IgD-negative memory B cell (primary cell): ENCODE measurements around the gene LHCGR. TPM values are rescaled to one million over a fixed set of nuclear protein-coding genes. Genes with fewer than 3 reads are reported as not detected.
"Not testable (repeated sequence)": the region's sequence is repeated elsewhere in the genome, so short reads cannot be mapped to it uniquely, and the experiment has no call there.

Experiments used
- H3K27ac Mint-ChIP-seq, 3 donors: one replicate each; pipeline ENCODE4 v1.8.0; 2020 to 2022; ENCODE audit warnings: mild to moderate bottlenecking in 3 of 3, mixed read lengths in 3 of 3, moderate library complexity in 1 of 3
- H3K27me3 Mint-ChIP-seq: one replicate; pipeline ENCODE4 v1.8.0; 2021; ENCODE audit warnings: mixed read lengths
- H3K36me3 Mint-ChIP-seq: one replicate; pipeline ENCODE4 v1.8.0; 2020; ENCODE audit warnings: mild to moderate bottlenecking, mixed read lengths
- H3K4me1 Mint-ChIP-seq, 3 donors: one replicate each; pipeline ENCODE4 v1.8.0; 2020 to 2022; ENCODE audit warnings: mixed read lengths in 3 of 3, mild to moderate bottlenecking in 1 of 3
- H3K4me3 Mint-ChIP-seq, 4 donors: one replicate each; pipeline ENCODE4 v1.8.0; 2020 to 2022; ENCODE audit warnings: mild to moderate bottlenecking in 4 of 4, mixed read lengths in 4 of 4, moderate library complexity in 3 of 4
- H3K9me3 Mint-ChIP-seq, 3 donors: one replicate each; pipeline ENCODE4 v1.8.0; 2020 to 2021; ENCODE audit warnings: mixed read lengths in 3 of 3, mild to moderate bottlenecking in 1 of 3
- polyA plus RNA-seq: library from polyadenylated mRNA; unstranded; fragments of 300-500 nt; fragmentation: Illumina TruSeq; gene quantifications from one replicate; pipeline ENCODE4 v1.2.3, GENCODE V29; 2021

Gene LHCGR
- polyA plus RNA-seq, 1 donor from 2014 or later = not detected

DNA sequence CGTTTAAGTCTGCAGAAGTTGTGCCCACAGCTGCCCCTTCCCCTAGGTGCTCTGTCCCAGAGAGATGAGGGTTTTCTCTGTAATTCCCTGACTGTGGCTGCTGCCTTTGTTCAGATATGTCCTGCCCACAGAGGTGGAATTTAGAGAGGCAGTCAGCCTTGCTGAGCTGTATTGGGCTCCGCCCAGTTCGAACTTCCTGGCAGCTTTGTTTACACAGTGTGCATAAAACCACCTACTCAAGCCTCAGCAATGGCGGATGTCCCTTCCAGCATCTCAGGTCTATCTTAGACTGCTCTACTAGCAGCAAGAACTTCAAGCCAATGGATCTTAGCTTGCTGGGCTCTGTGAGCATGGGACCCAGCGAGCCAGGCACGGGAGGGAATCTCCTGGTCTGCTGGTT lies 48.1 kb downstream of the LHCGR start:
- Mint-ChIP-seq H3K36me3 (no peaks in the 10 kb centered on the region), H3K27ac (no peak overlapping the region), H3K4me1 (no peaks in the 10 kb centered on the region), H3K4me3 (no peak overlapping the region), H3K9me3 (no peaks in the 10 kb centered on the region), H3K27me3 (no peaks in the 10 kb centered on the region)

DNA sequence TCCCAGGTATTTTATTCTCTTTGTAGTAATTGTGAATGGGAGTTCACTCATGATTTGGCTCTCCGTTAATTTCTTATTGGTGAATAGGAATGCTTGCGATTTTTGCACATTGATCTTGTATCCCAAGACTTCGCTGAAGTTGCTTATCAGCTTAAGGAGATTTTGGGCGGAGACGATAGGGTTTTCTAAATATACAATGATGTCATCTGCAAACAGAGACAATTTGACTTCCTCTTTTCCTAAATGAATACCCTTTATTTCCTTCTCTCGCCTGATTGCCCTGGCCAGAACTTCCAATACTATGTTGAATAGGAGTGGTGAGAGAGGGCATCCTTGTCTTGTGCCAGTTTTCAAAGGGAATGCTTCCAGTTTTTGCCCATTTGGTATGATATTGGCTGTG lies 51.9 kb downstream of the LHCGR start:
- not testable (repeated sequence) for H3K9me3 Mint-ChIP-seq, H3K27me3 Mint-ChIP-seq, H3K36me3 Mint-ChIP-seq, H3K4me1 Mint-ChIP-seq, H3K4me3 Mint-ChIP-seq, H3K27ac Mint-ChIP-seq

DNA sequence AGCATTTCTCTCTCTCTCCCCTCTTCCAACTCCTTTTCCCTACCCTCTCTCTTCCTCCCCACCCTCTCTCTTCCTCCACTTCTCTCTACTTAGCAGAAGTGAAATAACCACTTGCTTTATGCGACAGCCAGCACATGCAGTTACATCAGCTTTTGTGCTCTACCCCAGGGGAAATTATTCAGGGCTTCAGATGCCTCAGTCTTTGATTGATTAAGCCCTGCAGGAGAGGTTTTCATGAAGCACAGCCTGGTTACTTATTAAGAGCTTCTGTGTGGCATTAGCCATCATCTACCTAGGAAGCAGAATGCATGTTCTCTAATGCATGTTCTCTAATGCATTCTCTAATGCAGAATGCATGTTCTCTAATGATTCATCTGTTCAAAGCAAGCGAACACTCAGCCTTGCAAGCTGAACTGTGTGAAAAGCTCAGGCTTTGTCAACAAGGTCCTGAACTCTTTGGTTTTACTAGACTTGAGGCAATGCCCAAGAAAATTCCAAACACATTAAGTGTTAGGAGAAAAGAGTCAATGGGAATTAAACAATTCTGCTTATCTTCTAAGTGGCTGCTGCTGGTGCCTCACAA lies 56.1 kb downstream of the LHCGR start:
- peaks cover 1% of the 10 kb centered on the region for H3K36me3 Mint-ChIP-seq
- peaks cover 0 to 2% (median 0%) of the 10 kb centered on the region in 3 donors for H3K9me3 Mint-ChIP-seq
- H3K27me3 Mint-ChIP-seq = no peaks in the 10 kb centered on the region
- H3K4me3 Mint-ChIP-seq = no peak overlapping the region
- no peaks in the 10 kb centered on the region for H3K4me1 Mint-ChIP-seq
- no peak overlapping the region for H3K27ac Mint-ChIP-seq

DNA sequence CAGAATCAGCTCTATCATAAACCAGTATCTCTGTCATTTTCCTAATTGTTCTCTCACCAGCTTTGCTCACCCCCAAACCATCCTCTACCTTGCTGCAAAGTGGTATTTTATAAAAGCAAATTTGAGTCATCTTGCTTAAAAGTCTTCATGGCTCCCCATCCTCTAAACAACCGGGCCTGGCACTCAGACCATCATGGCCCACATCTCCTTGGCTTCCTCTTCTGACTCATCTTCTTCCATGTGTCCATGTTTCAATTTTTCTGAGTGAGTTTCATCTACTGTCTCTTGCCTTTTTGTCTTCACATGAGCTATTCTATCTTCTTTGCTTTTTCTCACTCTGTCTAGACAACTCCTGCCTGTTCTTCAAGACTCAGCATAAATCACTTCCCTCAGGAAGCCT lies 58.6 kb downstream of the LHCGR start:
- Mint-ChIP-seq H3K4me3 (no peak overlapping the region), H3K27me3 (no peaks in the 10 kb centered on the region), H3K9me3 (peaks cover 0 to 2% (median 0%) of the 10 kb centered on the region in 3 donors), H3K27ac (no peak overlapping the region), H3K36me3 (peaks cover 1% of the 10 kb centered on the region), H3K4me1 (no peaks in the 10 kb centered on the region)

DNA sequence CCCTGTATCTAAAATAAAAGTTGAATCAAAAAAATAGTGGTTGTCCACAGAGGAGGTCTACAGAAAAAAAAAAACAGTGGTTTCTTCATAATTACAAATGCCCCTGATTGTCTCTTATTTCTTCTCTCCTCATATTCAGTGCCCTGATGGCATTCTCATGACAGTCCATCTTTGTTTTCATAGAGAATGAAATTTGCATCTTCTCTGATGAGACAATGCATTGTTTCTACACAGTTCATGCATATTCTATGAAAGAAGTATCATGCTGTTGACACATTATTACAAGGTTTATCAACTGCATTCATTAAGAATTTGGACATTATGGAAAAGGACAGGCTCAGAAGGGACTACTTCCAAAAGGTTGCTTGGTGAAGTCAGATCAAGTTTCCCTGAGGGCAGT lies 59.5 kb downstream of the LHCGR start:
- Mint-ChIP-seq H3K4me3 (no peak overlapping the region), H3K27ac (no peak overlapping the region), H3K36me3 (peaks cover 1% of the 10 kb centered on the region), H3K27me3 (no peaks in the 10 kb centered on the region), H3K9me3 (peaks cover 0 to 2% (median 0%) of the 10 kb centered on the region in 3 donors), H3K4me1 (no peaks in the 10 kb centered on the region)

DNA sequence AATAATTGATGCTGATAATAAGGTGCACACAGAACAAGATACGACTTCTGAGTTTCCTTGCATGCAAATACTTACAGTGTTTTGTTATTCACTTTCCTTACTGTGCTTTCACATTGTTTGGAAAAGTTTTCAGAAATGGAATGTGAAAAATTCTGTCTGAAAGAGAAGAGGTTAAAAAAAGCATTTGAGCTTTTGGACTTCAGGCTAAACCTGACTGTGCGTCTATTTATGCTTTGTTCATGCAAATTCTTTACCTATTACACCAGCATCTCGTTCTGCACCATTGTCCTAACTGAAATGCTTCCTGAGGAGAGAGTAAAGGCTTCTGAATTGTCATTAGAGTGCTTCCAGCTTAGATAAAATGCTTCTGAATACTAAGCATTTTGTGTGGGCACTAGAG lies 61.4 kb downstream of the LHCGR start:
- Mint-ChIP-seq H3K27me3 (peaks cover 2% of the 10 kb centered on the region), H3K36me3 (peaks cover 1% of the 10 kb centered on the region), H3K27ac (no peak overlapping the region)

DNA sequence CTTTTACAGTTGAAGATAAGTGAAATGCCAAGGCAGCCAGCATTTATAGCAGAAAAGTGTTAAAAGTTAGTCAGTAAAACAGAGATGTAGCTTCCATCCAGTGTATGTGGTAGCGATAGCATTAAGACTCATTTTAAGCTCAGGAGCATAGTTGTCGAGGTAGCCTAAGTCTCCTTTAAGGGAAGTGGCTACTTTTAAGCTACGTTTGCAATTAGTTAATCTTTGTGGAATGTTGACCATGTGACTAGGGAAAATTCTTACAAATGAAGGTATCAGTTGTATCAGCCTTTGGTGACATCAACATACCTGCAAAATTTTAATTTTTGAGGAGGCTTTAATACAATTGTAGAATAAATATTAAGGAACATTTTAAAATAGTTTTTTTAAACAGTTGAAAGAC lies 61.9 kb downstream of the LHCGR start:
- H3K27ac Mint-ChIP-seq = no peak overlapping the region
- H3K36me3 Mint-ChIP-seq = no peaks in the 10 kb centered on the region
- no peak overlapping the region for H3K4me3 Mint-ChIP-seq
- peaks cover 2% of the 10 kb centered on the region for H3K27me3 Mint-ChIP-seq
- H3K4me1 Mint-ChIP-seq = no peaks in the 10 kb centered on the region
- peaks cover 0 to 2% (median 0%) of the 10 kb centered on the region in 3 donors for H3K9me3 Mint-ChIP-seq

More for the DNA sequence above, 61.4 kb downstream of the LHCGR start:
- Mint-ChIP-seq H3K4me3 (no peak overlapping the region), H3K4me1 (no peaks in the 10 kb centered on the region), H3K9me3 (peaks cover 0 to 2% (median 0%) of the 10 kb centered on the region in 3 donors)

DNA sequence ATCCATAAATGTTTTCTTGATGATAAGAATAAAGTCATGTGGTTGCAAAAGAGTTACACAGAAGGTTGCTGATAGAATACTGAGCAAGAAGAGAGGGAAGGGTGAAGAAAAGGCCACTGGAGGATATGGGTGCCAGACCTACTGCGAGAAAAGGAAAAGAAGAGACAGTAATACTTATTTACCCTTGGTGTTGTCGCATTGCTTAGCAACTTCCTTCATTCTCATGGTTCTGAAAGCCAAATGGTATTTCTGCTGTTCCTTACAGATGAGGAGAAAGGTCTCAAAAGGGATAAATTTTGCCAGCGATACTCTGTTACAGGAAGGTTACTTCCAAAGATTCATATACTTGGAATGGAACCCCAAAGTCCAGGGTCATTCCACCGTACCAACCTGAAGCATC lies 62.5 kb downstream of the LHCGR start:
- peaks cover 4% of the 10 kb centered on the region for H3K27me3 Mint-ChIP-seq
- H3K27ac Mint-ChIP-seq = no peak overlapping the region
- no peaks in the 10 kb centered on the region for H3K4me1 Mint-ChIP-seq
- no peaks in the 10 kb centered on the region for H3K36me3 Mint-ChIP-seq
- no peak overlapping the region for H3K4me3 Mint-ChIP-seq
- H3K9me3 Mint-ChIP-seq = peaks cover 0 to 2% (median 0%) of the 10 kb centered on the region in 3 donors

DNA sequence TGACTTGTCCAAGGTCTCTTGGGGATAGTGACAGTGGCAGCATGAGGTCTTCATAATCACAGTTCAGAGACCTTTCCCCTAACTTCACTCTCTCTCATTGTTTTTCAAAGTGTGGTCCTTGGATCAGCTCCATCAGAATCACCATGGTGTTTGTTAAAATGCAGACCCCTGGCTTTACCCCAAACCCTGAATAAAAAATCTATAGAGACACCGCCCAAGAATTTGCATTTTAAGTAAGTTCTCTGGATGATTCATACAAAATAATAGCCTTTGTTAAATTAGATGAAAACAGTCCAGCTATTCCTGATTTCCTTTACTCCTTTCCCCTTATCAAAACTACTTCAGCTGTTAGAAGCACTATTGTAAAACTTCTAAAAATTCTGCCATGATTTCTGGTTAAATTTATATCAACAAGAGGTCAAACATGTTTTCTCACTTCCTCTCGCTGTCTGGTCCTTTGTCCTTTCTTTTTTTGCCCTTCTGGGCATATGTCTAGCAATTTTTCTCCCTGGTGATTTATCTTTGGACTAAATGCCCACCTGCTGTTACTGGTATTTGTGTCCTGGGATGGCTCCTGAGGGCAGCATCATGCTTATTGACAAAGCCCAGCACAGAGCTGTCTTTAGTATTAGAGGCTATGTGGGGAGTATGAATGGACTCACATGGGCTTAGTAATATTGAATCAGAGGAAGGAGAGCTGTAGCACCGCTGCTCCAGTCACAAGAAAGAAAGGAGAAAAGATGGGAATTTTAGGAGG lies 63.4 kb downstream of the LHCGR start:
- Mint-ChIP-seq H3K27me3 (peaks cover 4% of the 10 kb centered on the region), H3K9me3 (peaks cover 0 to 2% (median 0%) of the 10 kb centered on the region in 3 donors), H3K4me3 (no peak overlapping the region), H3K4me1 (no peaks in the 10 kb centered on the region), H3K27ac (peak overlapping the region in 1 of 3 donors; percentile 32), H3K36me3 (no peaks in the 10 kb centered on the region)

DNA sequence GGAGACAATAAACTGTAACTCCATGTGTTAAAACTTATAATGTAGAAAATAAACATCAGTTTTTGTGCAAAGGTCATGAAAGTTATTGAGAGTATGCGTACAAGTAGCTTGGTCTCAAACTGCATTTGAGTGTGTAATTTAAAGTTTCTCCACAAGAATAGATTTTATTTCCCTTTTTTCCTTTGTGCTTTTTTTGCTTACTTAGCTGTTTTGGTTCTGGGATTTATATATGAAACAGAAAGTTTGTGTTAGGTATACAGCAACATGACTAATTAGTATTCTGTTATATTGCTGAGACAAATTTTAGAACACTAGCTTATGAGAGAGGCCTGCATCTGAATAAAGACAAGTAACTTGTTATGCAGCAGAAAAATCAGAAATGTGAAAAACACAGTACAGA lies 70.4 kb downstream of the LHCGR start:
- Mint-ChIP-seq H3K27ac (no peak overlapping the region), H3K9me3 (no peaks in the 10 kb centered on the region), H3K4me3 (no peak overlapping the region), H3K27me3 (peaks cover 6% of the 10 kb centered on the region), H3K4me1 (no peaks in the 10 kb centered on the region), H3K36me3 (no peaks in the 10 kb centered on the region)

DNA sequence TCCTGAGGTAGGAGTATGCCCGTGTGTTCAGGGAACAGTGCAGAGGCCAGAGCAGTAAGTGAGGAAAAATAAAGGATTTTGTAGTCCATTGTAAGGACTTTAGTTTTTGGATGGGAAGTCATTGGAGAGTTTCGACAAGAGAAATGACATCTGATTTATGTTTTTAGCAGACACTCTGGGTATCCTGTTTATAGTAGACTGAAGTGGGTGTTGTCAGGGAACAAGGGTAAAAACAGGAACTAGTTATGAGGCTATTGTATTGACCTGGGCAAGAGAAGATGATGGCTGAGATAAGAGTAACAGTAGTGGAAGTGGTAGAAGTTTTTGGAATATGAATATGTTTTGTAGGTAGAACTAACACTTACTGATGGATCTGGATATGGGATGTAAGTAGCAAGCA lies 78.1 kb downstream of the LHCGR start:
- no peaks in the 10 kb centered on the region for H3K36me3 Mint-ChIP-seq
- H3K27ac Mint-ChIP-seq = no peak overlapping the region
- no peaks in the 10 kb centered on the region for H3K9me3 Mint-ChIP-seq
- peaks cover 5% of the 10 kb centered on the region for H3K27me3 Mint-ChIP-seq
- no peak overlapping the region for H3K4me3 Mint-ChIP-seq
- H3K4me1 Mint-ChIP-seq = peaks cover 0 to 1% (median 0%) of the 10 kb centered on the region in 3 donors

DNA sequence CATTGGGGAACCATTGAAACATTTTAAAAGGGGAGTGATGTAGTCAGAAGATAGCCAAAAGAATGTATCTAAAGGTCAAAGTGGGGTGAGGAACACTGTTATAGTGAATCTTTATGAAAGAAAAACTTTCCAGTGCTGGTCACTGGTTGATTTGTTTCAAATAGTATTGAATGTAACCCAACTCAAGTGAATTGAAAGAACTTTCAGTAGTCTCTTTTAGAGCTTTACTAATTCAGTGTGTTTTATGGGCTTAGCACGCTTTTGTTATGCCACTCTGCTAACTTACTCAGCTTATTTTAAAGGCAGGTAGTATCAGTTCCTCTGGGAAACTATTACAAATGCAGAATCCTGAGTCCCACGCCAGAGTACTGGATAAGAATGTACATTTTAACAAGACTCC lies 80.6 kb downstream of the LHCGR start:
- H3K4me1 Mint-ChIP-seq = peaks cover 0 to 1% (median 0%) of the 10 kb centered on the region in 3 donors
- H3K27ac Mint-ChIP-seq = no peak overlapping the region
- H3K27me3 Mint-ChIP-seq = peaks cover 5% of the 10 kb centered on the region
- H3K9me3 Mint-ChIP-seq = no peaks in the 10 kb centered on the region
- no peak overlapping the region for H3K4me3 Mint-ChIP-seq
- H3K36me3 Mint-ChIP-seq = no peaks in the 10 kb centered on the region

DNA sequence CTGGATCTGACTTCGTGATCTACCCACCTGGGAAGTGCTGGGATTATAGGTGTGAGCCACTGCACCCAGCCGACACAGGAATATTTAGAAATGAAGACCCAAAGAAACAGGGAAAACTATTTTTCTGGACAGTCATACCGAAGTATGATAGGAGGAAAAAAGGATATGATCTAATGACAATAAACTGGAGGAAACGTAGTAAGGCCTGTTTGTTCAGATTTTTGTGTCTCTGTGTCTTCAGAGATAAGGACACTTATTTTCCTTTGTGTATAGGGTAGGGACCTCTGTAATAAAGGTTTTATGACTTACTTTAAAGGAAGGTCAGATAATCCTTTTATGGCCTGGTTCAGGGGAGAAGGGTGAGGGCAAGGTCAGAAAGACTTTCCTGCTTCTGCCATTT lies 81.9 kb downstream of the LHCGR start:
- Mint-ChIP-seq H3K27me3 (peaks cover 3% of the 10 kb centered on the region), H3K4me1 (peaks cover 0 to 1% (median 0%) of the 10 kb centered on the region in 3 donors), H3K27ac (no peak overlapping the region), H3K9me3 (no peaks in the 10 kb centered on the region), H3K36me3 (no peaks in the 10 kb centered on the region), H3K4me3 (no peak overlapping the region)

DNA sequence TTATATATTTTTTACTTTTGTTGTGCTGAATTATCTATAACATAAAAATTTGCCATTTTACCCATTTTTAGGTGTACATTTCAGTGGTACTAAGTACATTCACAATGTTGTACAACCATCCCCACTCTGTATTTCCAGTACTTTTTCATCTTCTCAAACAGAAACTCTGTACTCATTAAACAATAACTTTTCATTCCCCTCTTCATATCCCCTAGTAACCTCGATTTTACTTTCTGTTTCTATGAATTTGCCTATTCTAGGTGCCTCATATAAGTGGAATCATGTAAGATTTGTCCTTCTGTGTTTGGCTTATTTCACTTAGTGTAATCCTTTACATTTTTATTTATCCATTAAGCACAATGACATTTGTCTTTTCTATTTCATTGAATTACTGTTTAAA lies 86.5 kb downstream of the LHCGR start:
- Mint-ChIP-seq H3K36me3 (no peaks in the 10 kb centered on the region), H3K27me3 (peaks cover 6% of the 10 kb centered on the region), H3K4me1 (no peaks in the 10 kb centered on the region), H3K9me3 (peaks cover 0 to 2% (median 0%) of the 10 kb centered on the region in 3 donors), H3K27ac (no peak overlapping the region), H3K4me3 (no peak overlapping the region)

DNA sequence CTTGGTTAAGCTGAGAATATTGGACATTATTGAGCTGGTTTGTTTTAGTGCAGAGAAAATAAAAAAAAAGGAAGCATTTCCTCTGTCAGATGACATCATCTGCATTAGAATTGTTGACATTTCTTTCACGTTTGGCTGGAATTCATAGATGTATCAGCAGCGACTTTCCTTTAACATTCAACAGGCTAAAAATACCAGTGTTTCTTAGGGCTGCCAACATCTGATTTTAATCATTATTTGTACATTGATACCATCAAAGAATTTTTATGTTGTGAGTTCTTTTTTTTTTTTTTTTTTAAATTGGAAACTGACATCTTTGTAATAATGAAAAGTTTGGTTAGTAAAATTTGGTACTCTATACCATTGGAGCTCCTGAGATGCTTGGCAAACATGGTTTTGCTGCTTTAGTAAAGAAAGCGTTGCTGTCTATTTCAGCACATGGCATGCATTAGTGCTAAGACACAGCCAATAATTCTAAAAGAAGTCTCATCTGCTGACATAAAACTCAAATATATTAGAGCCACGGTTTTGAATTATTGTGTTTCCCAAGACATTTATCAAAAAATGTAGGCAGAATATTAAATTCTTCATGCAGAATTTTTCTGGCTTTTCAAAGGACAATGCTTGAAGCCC lies 104.2 kb downstream of the LHCGR start:
- Mint-ChIP-seq H3K27me3 (peaks cover 2% of the 10 kb centered on the region), H3K27ac (no peak overlapping the region), H3K4me1 (no peaks in the 10 kb centered on the region), H3K36me3 (no peaks in the 10 kb centered on the region), H3K9me3 (no peaks in the 10 kb centered on the region), H3K4me3 (no peak overlapping the region)

DNA sequence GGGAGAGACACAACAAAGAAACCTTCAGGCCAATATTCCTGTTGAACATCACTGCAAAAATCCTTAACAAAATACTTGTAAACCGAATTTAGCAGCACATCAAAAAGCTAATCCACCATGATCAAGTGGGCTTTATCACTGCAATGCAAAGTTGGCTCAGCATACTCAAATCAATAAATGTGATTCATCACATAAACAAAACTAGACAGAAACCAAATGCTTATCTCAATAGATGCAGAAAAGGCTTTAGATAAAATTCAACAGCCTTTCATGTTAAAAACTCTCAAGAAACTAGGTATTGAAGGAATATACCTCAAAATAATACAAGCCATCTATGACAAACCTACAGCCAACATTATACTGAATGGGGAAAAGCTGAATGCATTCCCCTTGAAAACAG lies 117.3 kb downstream of the LHCGR start:
- peaks cover 2% of the 10 kb centered on the region for H3K36me3 Mint-ChIP-seq
- peak overlapping the region in 1 of 3 donors; percentile 0 for H3K27ac Mint-ChIP-seq
- H3K9me3 Mint-ChIP-seq = peaks cover 2 to 12% (median 5%) of the 10 kb centered on the region in 3 donors
- no peak overlapping the region for H3K4me3 Mint-ChIP-seq
- H3K4me1 Mint-ChIP-seq = no peaks in the 10 kb centered on the region
- H3K27me3 Mint-ChIP-seq = peaks cover 1% of the 10 kb centered on the region
